ENCODE results near the gene ITGA2B. TPM values are rescaled to one million over a fixed set of nuclear protein-coding genes. Genes with fewer than 3 reads are reported as not detected.

ITGA2B gene
- total and polyA plus RNA-seq, 2 of the 13 experiments (the other 11 are each of a cell fraction or from before 2014, with no cell fraction given), result 0.38 to 1.1 TPM

DNA sequence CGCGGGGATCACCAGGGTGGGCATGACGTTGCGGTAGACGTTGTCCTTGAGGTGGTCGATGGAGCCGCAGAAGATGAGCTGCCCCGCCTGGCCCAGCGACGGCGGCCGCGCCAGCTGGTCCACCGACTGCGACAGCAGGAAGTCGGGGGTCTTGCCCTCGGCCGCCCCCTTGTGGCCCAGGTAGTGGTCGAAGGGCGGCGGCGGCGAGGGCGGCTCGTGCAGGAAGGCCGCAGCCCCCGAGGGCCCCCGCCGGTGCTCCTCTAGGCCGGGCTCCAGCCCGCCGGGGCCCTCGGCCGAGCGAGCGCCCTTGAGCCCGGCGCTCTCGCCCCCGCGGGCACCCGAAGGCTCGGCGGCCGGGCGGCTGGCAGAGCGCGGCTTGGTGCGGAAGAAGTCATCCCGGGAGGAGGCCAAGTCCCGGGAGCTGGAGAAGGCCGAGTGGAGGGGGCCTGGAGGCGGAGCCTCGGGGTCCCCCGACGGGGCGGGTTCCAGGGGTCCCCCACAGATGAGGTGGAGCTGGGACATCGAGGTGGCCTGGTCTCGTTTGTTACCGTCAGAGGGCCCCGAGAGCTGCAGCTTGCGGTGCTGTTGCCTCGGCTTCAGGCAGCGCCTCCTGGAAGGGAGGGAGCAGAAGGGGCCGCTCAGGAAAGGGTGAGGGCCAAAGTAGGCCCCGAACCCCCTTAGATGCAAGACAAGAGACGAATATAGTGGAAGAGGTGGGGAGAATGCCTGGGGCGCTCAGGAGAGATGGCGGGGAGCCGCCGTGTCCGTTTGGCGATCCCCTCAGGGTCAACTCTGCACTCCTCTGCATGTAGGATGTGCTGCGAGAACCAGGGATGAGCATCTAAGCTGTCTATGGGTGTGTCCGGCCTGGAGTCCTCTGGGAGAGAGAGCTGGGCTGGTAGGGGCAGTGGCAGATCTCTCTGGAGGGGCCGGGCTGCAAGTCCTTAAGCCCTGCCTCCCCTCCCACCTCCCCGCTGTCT is 34.6 kb downstream of the ITGA2B start (continued):
- no peak for TF ChIP-seq NFATC3 (CRISPR knock-in tag; IDR thresholded peaks at IDR 0.05)
- no peak for TF ChIP-seq NAIF1 (CRISPR knock-in tag; IDR thresholded peaks at IDR 0.05; ENCODE audit: borderline replicate concordance)
- no peak for TF ChIP-seq KDM5A (IDR thresholded peaks at IDR 0.05; ENCODE audit: borderline replicate concordance, low read length)
- TF ChIP-seq, protein P1, sequence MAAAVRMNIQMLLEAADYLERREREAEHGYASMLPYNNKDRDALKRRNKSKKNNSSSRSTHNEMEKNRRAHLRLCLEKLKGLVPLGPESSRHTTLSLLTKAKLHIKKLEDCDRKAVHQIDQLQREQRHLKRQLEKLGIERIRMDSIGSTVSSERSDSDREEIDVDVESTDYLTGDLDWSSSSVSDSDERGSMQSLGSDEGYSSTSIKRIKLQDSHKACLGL (CRISPR knock-in tag; IDR thresholded peaks at IDR 0.05), result no peak; the same call in 1 of the 2 replicates
- TF ChIP-seq, protein P2, sequence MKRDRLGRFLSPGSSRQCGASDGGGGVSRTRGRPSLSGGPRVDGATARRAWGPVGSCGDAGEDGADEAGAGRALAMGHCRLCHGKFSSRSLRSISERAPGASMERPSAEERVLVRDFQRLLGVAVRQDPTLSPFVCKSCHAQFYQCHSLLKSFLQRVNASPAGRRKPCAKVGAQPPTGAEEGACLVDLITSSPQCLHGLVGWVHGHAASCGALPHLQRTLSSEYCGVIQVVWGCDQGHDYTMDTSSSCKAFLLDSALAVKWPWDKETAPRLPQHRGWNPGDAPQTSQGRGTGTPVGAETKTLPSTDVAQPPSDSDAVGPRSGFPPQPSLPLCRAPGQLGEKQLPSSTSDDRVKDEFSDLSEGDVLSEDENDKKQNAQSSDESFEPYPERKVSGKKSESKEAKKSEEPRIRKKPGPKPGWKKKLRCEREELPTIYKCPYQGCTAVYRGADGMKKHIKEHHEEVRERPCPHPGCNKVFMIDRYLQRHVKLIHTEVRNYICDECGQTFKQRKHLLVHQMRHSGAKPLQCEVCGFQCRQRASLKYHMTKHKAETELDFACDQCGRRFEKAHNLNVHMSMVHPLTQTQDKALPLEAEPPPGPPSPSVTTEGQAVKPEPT (CRISPR knock-in tag; IDR thresholded peaks at IDR 0.05; ENCODE audit: low read depth), result no peak
- TF ChIP-seq ZKSCAN8 (CRISPR knock-in tag; IDR thresholded peaks at IDR 0.05; ENCODE audit: borderline replicate concordance), result no peak
- no peak for TF ChIP-seq TEAD2 (CRISPR knock-in tag; IDR thresholded peaks at IDR 0.05)
- no peak for TF ChIP-seq MBD4 (IDR thresholded peaks at IDR 0.05; ENCODE audit: borderline replicate concordance, low read length)
- no peak for TF ChIP-seq RFX5 (IDR thresholded peaks at IDR 0.05; ENCODE audit: low read depth, low read length)
- TF ChIP-seq, protein P3, sequence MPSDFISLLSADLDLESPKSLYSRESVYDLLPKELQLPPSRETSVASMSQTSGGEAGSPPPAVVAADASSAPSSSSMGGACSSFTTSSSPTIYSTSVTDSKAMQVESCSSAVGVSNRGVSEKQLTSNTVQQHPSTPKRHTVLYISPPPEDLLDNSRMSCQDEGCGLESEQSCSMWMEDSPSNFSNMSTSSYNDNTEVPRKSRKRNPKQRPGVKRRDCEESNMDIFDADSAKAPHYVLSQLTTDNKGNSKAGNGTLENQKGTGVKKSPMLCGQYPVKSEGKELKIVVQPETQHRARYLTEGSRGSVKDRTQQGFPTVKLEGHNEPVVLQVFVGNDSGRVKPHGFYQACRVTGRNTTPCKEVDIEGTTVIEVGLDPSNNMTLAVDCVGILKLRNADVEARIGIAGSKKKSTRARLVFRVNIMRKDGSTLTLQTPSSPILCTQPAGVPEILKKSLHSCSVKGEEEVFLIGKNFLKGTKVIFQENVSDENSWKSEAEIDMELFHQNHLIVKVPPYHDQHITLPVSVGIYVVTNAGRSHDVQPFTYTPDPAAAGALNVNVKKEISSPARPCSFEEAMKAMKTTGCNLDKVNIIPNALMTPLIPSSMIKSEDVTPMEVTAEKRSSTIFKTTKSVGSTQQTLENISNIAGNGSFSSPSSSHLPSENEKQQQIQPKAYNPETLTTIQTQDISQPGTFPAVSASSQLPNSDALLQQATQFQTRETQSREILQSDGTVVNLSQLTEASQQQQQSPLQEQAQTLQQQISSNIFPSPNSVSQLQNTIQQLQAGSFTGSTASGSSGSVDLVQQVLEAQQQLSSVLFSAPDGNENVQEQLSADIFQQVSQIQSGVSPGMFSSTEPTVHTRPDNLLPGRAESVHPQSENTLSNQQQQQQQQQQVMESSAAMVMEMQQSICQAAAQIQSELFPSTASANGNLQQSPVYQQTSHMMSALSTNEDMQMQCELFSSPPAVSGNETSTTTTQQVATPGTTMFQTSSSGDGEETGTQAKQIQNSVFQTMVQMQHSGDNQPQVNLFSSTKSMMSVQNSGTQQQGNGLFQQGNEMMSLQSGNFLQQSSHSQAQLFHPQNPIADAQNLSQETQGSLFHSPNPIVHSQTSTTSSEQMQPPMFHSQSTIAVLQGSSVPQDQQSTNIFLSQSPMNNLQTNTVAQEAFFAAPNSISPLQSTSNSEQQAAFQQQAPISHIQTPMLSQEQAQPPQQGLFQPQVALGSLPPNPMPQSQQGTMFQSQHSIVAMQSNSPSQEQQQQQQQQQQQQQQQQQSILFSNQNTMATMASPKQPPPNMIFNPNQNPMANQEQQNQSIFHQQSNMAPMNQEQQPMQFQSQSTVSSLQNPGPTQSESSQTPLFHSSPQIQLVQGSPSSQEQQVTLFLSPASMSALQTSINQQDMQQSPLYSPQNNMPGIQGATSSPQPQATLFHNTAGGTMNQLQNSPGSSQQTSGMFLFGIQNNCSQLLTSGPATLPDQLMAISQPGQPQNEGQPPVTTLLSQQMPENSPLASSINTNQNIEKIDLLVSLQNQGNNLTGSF (CRISPR knock-in tag; IDR thresholded peaks at IDR 0.05), result no peak
- TF ChIP-seq ELF1 (CRISPR knock-in tag; IDR thresholded peaks at IDR 0.05), result peak; percentile 76
- TF ChIP-seq, protein P4, sequence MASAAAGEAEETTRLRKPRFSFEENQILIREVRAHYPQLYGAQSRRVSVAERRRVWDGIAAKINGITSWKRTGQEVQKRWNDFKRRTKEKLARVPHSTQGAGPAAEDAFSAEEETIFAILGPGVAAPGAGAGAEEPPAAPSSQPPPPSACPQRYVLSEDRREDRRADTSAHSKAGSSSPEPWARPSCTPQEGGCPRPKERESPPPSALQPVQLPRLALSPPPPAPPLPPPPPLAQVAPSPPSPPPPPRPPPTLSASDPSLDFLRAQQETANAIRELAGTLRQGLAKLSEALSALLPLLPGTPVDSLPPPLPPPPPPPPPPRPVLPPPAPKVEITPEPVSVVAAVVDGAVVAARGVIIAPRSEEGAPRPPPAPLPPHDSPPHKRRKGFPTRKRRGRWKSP (CRISPR knock-in tag; IDR thresholded peaks at IDR 0.05), result no peak
